Measurements from ENCODE around the gene DIO1.

Gene DIO1

DNA sequence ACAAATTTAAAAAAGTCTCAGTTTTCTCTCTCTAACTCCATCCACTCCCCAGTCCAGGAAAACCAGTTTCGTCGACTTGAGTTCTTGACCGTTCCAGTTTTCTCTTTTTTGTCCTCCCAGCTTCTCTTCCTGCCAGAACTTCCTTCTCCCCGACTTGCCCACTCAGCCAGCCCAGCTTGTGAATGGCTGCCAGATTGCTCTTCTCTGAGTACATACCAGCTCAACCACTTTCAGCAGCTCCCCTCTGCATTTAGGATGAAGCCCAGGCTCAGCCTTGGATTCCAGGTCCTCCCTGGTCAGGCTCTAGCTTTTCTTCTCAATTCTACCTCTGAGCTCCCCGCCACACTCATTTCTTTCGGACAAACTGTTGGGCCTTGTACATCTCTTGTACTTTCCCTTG lies 1.4 kb downstream of the DIO1 start:
- DNase-seq = no peak

DNA sequence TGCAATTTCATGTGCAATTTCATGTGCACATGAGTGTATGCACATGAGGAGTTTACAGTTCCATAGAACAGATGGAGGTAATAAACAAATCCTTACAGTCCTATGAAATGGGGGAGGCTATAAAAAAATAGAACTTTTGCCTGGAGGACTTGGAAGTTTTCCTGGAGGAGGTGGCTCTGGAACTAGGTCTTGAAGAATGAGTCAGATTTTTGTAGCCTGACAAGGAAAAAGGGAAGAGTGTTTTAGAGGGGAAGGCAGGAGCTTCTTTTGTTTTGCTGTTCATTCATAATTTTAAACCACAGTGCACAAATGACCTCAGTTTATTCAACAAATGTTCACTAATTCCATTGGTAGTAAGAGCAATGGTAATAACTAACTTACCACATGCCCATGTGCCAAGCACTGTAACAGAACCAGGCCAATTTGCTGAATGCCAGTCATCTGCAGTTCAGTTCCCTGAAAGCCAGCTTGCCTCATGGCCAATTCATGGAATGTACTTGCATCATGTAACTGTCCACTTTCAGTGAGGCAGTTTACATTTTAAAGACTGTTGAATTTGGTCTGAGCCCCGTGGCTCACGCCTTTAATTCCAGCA lies 2.7 kb downstream of the DIO1 start:
- DNase-seq = no peak

DNA sequence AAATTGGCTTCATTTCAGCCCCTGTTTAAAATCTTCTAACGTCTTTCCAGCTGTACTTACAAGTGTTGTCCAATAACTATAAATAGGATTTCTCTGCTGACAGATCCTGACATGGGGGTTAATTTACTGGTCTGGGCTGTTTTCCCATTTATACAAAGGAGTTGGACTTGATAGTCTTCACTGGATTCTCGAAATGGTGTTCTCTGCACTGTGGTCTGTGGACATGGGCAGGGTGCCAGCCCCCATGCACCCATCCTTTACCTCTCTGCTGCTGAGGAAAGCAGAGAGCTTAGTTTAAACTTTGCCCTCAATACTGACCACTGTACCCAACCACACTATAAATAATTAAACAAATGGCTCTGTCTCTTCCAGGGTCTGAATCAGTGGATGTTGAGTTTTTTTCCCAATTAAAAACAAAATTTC lies 5.2 kb downstream of the DIO1 start:
- DNase-seq = no peak

DNA sequence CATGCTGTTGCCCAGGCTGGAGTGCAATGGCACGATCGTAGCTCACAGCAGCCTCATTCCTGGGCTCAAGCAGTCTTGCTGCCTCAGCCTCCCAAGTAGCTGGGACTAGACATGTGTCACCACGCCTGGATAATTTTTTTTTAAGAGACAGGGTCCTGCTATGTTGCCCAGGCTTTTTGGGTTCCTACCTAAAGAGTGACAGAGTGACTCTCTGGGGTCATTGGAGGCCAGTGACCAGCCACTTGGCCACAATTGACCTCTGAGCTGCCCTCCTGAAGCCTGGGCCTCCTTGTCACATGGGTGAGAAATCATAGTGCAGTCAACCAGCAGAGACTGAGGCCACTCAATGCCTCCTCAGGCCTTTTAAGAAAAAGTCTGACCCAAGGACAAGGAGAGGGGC lies 5.7 kb downstream of the DIO1 start:
- DNase-seq = no peak

DNA sequence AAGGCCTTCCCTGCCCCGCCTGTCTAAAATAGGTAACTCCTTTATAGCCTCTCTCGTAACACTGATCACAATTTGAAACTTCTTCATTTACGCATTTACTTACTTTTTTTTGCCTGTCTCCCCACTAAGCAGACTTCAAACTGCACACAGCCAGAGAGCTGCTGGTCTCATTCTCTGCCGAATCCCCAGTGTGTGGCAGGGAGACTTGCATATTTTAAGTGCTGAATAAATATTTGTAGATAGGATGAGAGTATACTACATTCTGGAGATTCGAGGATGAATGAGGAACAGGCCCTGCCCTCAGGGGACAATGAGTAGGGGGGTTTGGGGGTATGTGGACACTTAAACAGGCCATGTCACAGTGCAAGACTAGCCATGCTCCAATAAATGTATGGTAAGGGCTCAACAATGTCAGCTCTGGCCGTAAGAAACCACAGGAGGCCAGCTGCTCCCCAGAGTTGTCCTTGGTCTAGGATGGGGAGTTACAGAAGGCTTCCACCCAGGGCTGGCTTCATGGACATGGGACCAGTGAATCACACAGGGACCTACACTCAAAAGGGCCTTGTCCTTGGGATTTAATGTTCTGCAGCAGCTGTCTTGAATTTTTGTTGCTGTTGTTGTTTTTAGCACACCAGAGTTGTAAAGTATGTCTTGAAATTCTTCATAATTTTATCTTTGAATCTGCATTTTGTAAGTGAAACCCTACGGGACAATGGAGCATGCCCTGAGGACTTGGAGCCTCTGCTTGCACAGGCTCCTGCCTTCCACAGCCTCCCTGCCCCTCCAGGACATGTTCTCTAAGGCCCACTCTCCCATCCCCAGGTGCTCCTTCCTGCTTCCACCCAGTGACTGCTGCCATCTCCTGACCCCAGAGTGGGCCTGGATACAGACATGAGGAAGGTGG lies 8.5 kb downstream of the DIO1 start:
- no peak for DNase-seq

DNA sequence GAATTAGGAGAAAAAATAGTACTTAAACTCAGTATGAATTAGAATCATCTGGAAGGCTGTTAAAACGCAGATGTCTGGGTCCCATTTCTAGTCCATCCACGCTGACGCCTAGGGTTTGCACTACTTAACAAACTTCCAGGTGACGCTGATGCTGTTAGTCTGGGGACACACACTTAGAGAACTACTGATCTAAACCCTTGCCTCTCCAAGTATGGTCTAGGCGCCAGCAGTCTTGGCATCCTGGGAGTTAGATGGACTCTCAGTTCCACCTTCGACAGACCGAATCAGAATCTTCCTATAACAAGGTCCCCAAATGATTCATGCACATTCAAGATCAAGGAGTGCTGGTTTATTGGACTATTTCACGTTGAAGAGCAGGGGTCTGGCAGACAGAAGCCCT lies 11.5 kb downstream of the DIO1 start:
- no peak for DNase-seq

DNA sequence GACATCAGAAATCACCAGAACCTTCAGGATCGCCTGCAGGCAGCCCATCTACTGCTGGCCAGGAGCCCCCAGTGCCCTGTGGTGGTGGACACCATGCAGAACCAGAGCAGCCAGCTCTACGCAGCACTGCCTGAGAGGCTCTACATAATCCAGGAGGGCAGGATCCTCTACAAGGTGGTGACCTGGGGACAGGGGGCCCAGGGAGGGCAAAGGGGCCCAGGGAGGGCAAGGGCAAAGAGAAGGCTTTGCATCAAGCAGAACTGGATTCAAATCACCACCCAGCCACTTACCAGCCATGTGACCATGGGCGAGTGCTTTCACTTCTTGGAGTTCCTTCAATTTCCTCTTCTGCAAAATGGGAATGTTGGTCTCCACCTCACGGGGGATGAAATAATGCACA lies 12.1 kb downstream of the DIO1 start:
- DNase-seq = no peak

DNA sequence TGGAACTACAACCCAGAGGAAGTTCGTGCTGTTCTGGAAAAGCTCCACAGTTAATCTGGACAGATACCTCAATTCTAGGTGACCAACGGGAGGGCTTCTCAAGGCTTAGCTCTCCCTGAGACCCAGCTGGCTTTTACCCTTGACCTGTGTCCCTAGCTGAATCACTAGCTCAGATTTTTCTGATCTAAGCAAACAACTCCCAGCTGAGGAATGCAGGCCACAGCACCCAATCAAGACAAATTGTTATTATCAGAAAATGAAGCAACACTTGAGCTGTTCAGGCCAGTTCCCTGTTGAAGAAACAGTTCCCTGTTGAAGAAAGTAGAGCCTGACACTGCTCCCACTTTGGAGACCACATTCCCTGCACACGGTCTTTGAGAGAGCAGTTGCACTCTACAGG lies 16.0 kb downstream of the DIO1 start:
- DNase-seq = no peak

DNA sequence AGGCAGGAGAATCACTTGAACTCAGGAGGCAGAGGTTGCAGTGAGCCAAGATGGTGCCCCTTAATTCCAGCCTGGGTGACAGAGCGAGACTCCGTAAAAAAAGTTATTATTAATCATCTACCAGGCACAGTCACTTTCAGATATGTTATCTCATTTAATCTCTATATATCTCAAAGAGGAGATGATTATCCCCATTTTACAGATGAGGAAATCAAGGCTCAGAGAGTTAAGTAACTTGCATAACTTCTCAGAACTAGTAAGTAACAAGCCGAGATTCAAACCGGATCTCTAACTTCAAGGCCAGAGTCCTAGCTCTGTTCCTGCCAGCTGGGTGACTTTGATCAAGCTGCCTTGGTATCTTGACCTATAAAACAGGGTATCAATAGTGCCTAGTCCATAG lies 17.5 kb downstream of the DIO1 start:
- DNase-seq = no peak

DNA sequence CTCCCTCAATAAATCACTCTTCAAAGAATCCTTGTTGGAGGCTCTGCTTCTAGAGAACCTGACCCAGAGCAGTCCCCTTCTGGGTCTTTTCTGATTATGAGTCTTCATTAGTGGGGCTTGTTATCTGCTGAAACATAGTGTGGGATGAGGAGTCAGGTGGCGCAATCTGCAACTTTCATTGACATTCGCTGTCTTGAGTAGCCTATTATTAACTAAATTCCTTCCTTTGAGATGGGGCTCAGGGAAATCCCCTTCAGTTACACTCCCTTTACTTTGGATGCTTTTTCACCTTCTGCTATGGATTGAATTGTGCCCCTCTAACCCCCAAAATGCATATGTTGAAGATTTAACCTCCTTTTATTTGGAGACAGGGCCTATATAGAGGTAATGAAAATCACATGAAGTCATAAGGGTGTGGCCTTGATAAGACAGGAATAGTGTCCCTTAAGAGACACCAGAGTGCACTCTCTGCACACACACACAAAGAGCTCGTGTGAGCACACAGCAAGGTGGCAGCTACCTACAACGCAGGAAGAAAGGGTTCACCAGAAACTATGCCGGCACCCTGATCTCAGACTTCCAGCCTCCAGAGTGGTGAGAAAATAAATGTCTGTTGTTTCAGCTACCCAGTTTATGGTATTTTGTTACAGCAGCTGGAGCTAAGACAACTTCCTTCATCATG lies 19.5 kb downstream of the DIO1 start:
- DNase-seq = no peak

DNA sequence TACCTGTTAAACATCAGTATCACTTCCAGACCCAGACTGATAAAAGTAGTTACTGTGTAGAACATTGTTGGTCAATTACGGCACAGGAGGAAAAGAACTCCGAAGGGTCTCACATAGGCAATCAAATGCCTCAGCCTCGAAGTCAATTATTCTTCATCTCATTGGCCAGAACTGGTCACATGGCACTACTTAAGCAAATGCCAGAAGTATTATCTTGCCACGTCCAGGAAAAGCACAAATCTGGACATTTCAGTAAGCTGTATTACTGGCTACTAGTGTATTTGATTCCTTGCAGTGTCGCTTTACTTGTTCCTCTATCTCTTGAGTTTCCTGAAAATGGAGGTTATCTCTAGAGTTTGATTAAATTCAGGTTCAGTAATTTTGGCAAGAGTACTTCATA lies 24.4 kb downstream of the DIO1 start:
- DNase-seq = no peak

DNA sequence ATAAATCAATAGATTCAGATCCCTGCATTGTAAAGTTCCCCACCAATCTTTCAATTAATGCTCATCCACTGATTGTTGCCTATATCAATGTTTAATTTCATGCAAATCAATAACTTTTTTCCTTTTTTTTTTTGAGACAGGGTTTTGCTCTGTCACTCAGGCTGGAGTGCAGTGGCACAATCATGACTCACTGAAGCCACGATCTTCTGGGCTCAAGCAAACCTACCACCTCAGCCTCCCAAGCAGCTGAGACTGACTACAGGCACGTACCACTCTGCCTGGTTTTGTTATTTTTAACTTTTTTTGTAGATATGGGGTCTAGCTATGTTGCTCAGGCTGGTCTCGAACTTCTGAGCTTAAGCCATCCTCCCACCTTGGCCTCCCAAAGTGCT lies 25.7 kb downstream of the DIO1 start:
- no peak for DNase-seq

DNA sequence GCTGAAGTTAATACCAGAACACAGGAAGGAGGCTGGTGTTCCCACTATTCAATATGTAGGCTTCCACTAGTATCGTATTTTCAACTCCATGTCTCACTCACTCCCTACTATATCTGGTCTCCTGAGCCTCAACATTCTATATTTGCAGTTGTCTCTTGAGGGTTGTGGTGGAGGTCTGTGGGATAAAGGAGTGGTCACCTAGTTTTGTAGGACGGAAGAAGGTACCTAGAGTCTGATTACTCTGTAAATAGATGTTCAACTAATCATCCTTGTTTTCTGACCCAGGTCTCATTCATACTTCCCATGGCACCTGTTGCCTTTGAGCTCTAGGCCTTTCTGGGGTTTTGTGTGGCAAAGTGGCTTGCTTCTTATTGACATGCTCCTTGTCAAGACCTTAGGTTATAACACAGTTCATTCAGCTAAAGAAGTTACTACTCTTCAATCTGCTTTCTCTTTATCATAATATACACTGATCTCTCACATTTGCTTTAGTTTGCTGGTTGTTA lies 33.4 kb downstream of the DIO1 start:
- no peak for DNase-seq

DNA sequence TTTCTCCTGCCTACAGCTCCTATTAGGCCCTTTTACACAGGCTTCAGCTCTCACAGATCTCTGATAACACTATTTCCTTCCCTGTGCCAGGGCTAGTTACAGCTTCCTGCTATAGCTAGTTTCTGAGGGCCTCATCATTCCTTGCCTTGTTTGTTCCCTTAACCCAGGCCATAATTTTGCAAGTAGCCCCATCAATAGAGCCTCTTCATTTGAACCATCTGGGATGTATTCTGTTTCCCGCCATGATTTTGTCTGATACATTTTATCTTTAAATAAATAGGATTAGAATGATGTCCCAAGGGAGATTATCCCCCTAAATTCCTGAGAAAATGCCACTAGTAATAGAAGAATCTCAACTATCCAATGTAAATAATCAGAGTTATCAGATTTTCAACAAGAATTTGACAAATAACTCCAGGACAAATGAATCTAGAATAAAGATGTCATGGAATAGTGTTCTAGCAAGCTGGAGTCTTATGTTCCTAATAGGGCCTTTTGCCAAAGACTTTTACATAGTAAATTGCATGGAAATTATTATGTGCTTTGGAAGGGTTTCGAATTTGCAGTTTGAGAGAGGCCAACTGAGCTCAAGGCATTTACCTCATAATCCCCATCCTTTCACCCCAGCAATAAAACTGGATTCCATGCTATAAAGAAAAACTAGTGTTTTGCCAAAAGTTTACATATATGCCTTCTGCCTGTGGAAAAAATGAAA lies 35.4 kb downstream of the DIO1 start:
- no peak for DNase-seq

DNA sequence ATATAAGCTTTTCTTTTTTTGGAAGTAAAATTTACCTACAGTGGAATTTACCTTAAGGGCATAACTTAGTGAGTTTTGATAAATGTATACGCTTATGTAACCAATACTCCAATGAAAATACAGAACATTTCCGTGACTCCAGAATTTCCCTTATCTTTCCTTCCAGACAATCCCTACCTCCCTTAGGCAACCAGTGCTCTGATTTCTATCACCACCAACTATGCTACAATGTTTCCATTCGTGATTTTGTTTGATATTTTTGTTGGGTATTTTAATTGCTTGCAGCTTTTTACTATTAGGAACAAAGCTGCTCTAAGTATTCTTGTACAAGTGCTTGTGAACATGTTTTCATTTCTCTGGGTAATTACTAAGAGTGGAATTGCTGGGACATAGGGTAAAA lies 36.9 kb downstream of the DIO1 start:
- DNase-seq = no peak

DNA sequence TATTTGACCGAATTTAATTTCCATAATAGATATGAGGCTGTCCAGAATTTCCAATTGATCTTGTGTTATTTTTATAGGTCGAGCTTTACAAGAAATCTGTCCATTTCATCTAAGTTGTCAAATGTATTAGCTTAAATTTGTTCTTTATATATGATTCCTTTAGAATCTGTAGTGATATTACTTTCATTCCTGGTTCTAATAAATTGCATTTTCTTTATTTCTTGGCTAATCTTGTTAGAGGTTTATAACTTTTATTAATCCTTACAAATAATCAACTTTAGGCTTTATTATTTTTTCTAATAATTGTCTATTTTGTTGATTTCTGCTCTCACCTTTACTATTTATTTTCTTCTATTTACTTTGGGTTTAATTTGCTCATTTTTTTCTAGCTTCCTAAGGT lies 37.5 kb downstream of the DIO1 start:
- no peak for DNase-seq

DNA sequence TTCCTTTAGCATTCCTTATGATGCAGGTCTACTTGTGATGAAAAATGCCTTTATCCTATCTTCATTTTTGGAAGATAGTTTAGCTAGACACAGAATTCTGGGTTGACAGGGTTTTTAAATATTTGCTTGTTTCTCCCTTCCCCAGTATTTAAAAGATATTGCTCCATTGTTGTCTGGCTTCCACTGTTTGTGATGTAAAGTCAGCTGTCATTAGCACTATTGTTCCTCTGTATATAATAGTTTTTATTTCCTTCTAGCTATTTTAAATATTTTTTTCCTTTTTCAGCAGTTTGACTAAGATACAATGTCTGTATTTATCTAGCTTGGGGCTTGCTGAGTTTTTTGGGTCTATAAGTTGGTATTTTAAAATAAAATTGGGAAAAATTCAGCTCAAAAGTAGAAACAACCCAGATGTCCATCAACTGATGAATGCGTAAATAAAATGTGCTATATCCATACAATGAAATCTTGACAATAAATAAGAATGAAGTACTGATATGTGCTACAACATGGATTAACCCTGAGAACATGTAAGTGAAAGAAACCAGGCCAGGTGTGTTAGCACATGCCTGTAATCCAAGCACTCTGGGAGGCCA lies 40.3 kb downstream of the DIO1 start:
- DNase-seq = no peak

DNA sequence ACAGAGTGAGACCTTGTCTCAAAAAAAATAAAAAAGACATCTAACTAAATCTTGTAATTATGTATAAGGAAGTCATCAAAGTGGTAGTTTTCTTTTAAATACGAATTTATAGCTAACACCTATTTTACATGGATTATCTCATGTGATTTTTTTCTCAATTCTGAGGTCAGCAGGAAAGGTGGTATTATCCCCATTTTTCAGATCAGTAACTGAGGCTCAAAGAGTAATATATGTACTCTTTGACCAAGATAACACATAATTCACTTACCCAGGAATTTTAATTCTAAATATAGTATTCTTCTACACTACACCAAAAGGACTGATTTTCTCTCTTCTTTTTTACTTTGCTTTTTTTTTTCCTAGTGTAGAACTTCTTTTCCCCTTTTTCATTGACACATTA lies 42.4 kb downstream of the DIO1 start:
- no peak for DNase-seq

DNA sequence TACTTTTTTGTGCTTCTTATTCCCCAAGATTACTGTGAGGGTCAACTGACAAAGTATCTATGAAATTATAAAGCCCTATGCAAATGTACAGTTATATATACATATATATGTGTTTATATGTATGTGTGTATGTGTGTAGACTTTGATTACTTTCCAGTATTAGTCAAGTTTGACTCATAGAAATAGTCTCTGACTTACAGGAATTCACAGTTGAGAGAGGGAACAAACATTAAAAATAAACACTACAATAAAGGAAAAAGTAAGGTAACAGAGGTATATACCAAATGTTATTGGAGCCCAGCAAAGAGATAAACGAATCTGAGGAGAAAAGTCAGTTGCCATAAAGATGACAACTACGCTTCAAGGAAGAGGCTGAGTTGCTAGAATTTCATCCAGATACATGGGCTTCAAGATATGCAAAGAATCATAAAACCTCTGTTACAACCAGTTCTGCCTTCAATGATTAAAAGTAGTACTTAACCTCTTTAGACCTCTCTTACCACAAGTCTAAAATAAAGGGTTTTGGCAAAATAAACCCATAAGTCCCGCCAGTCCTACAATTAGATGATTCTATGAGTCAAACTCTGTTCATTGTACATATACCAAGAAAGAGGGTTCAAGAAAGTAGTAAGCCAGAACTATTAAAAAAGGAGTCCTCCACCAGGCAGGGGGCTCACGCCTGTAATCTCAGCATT lies 44.3 kb downstream of the DIO1 start:
- no peak for DNase-seq

DNA sequence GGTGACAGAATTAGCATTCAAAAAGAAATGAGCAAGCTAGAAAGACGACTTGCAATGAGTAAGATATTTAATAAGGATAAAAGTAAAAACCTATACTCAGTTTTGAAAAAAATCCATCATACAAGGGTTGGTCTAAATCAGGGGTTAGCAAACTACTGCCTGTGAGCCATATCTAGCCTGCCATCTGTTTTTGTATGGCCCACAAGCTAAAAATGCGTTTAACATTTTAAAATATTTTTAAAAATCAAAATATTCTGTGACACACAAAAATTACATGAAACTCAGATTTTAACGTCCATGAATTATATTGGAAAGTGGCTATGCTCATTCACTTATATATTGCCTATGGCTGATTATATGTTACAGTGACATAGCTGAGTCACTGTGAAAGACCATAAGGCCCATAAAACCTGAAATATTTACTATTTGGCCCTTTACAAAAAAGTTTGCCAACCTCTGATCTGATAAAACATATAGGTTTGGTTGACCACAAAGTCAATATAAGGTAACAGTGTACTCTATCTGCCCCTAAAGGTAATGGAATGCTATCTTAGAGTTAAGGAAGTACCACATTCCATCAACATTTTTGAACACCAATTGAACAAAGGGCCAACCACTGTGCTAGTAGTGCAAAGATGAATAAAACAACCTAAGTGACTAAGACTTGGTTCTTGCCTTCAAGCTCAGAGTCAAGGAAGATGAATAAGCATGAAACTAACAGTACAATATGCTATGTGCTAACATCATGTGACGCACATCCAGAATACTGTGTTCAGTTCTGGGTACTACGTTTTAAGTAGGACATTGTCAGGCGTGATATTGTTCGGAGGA lies 48.4 kb downstream of the DIO1 start:
- no peak for DNase-seq

DNA sequence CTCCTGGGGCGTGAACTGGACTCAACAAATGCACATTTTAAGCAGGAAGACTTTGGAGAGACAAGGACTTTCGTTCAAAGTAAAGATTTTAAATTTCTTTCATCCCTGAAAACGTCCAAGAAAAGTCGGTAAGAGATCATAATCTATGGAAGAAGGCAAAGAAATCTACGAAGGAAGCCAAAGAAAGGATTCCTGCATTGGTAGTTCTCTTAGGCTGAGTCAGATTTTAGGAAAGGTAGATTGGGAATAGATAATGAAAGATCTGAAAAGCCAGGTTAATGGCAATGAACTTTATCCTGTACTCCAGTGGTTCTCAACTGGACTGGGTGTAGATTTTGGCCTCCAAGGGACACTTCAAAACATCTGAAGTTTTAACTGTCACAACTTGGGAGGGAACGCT lies 49.1 kb downstream of the DIO1 start:
- DNase-seq = no peak
